GM12878 (cell line): ENCODE data around the gene TM4SF18. TPM values are rescaled to one million over a fixed set of nuclear protein-coding genes. Genes with fewer than 3 reads are reported as not detected.

Source experiments
- ATAC-seq: fragments of 200-7000 bp; cut with Tn5 transposase; 3 replicates; pipeline ENCODE4 v1.9.1; 2020; ENCODE audit warnings: mild to moderate bottlenecking, moderate library complexity
- BruUV-seq: library from RNA; stranded (reverse); fragments of 400-500 nt; replicated peaks from 2 replicates; lab custom pipeline; 2021; lab: Mats Ljungman, UMichigan
- CTCF ChIA-PET: fragments of 300-600 bp; sonication (Branson Sonifier 250); formaldehyde crosslinking; extraction: SDS; loops from one replicate; lab custom pipeline; 2021; ENCODE audit warnings: inconsistent platforms; lab: Yijun Ruan, JAX
- POLR2A ChIA-PET: fragments of 350-600 bp; formaldehyde crosslinking; extraction: SDS; loops from one replicate; lab custom pipeline; 2021; ENCODE audit warnings: inconsistent platforms; lab: Charles Lee
- RAD21 ChIA-PET: fragments of 300-600 bp; sonication (Branson Sonifier 250); formaldehyde crosslinking; loops from one replicate; lab custom pipeline; 2023; ENCODE audit warnings: antibody characterized with exemption; ENCODE audit not compliant: unreplicated experiment; lab: Charles Lee
- SMC1A ChIA-PET: fragments of 300-600 bp; sonication (Branson Sonifier 250); formaldehyde crosslinking; loops from one replicate; lab custom pipeline; 2023; ENCODE audit not compliant: unreplicated experiment, uncharacterized antibody; lab: Charles Lee
- DNase-seq: peaks from one replicate; pipeline ENCODE4 v3.0.0-alpha.2; 2011; ENCODE audit warnings: low read depth, low spot score
- FAIRE-seq: peaks from 3 replicates; lab custom pipeline; 2011; peaks lifted over from hg19 to GRCh38; lab: Jason Lieb, UNC
- H2AFZ ChIP-seq: 2 replicates; pipeline ENCODE4 v1.6.0; 2011; ENCODE audit warnings: low read depth, low read length, control low read depth; ENCODE audit not compliant: control insufficient read depth
- H3K27ac ChIP-seq: 2 replicates; pipeline ENCODE4 v1.5.1; 2011; ENCODE audit warnings: control low read depth; ENCODE audit not compliant: control insufficient read depth, insufficient read depth
- H3K27me3 ChIP-seq, 2 experiments: replicated peaks in 1 of 2; 2 replicates each; pipeline versions ENCODE4 v1.6.0 to v1.6.1; 2011; ENCODE audit warnings: low read length in 1 of 2; ENCODE audit not compliant: control insufficient read depth in 2 of 2, insufficient read depth in 2 of 2
- H3K36me3 ChIP-seq, 2 experiments: 2 replicates each; pipeline ENCODE4 v1.5.1; 2011; ENCODE audit warnings: low read length in 1 of 2; ENCODE audit not compliant: control insufficient read depth in 2 of 2, insufficient read depth in 2 of 2
- H3K4me1 ChIP-seq: 2 replicates; pipeline ENCODE4 v1.6.1; 2011; ENCODE audit warnings: mild to moderate bottlenecking, low read length, moderate library complexity, mixed read lengths; ENCODE audit not compliant: control insufficient read depth, insufficient read depth
- H3K4me2 ChIP-seq: 2 replicates; pipeline ENCODE4 v1.6.0; 2011; ENCODE audit warnings: control low read depth; ENCODE audit not compliant: control insufficient read depth, insufficient read depth
- H3K4me3 ChIP-seq: fragments of 200-600 bp; sonication (generic); 2 replicates; pipeline ENCODE4 v1.5.1; 2016
- H3K79me2 ChIP-seq: 2 replicates; pipeline ENCODE4 v1.6.0; 2011; ENCODE audit warnings: low read length; ENCODE audit not compliant: control insufficient read depth, insufficient read depth
- H3K9ac ChIP-seq: 2 replicates; pipeline ENCODE4 v1.8.0; 2011; ENCODE audit warnings: low read length, control low read depth, mixed read lengths; ENCODE audit not compliant: control insufficient read depth, insufficient read depth
- H3K9me3 ChIP-seq: replicated peaks from 3 replicates; pipeline ENCODE4 v1.5.1; 2011; ENCODE audit warnings: mild to moderate bottlenecking, low read length; ENCODE audit not compliant: control insufficient read depth, insufficient read depth
- H4K20me1 ChIP-seq: 2 replicates; pipeline ENCODE4 v1.6.0; 2011; ENCODE audit not compliant: control insufficient read depth, insufficient read depth
- CBFB ChIP-seq: IDR thresholded peaks from 2 replicates; pipeline ENCODE4 v1.6.1; 2016; ENCODE audit warnings: antibody characterized with exemption, low read depth
- EED ChIP-seq: sonication (generic); IDR thresholded peaks from 2 replicates; pipeline ENCODE4 v1.6.1; 2016; ENCODE audit warnings: antibody characterized with exemption, low read depth
- GABPA ChIP-seq: IDR thresholded peaks from 2 replicates; pipeline ENCODE4 v1.6.1; 2014; ENCODE audit warnings: antibody characterized with exemption, low read depth, mild to moderate bottlenecking, inconsistent platforms
- JUND ChIP-seq: IDR thresholded peaks from 2 replicates; pipeline ENCODE4 v1.6.1; 2012; ENCODE audit warnings: low read depth, mild to moderate bottlenecking, low read length, improper control_type of control experiment, moderate library complexity
- NRF1 ChIP-seq: conservative IDR thresholded peaks from 2 replicates; pipeline ENCODE4 v1.6.1; 2011; ENCODE audit warnings: mild to moderate bottlenecking, low read depth, low read length, improper control_type of control experiment
- PAX8 ChIP-seq: fragments of 450-650 bp; IDR thresholded peaks from 2 replicates; pipeline ENCODE4 v1.6.1; 2017; ENCODE audit warnings: mild to moderate bottlenecking, moderate library complexity
- POLR2A ChIP-seq: IDR thresholded peaks from 2 replicates; pipeline ENCODE4 v1.6.1; 2011; ENCODE audit warnings: low read depth, mild to moderate bottlenecking, low read length
- RAD51 ChIP-seq: fragments of 450-650 bp; IDR thresholded peaks from 2 replicates; pipeline ENCODE4 v1.6.1; 2016; ENCODE audit warnings: moderate library complexity, mild to moderate bottlenecking, inconsistent platforms
- SMAD5 ChIP-seq: IDR thresholded peaks from 2 replicates; pipeline ENCODE4 v1.6.1; 2016; ENCODE audit warnings: antibody characterized with exemption, low read depth
- STAT3 ChIP-seq: IDR thresholded peaks from 2 replicates; pipeline ENCODE4 v1.6.1; 2011; ENCODE audit warnings: low read depth, low read length, improper control_type of control experiment
- TARDBP ChIP-seq: IDR thresholded peaks from 2 replicates; pipeline ENCODE4 v1.6.1; 2016; ENCODE audit warnings: borderline replicate concordance
- WRNIP1 ChIP-seq: IDR thresholded peaks from 2 replicates; pipeline ENCODE4 v1.6.1; 2011; ENCODE audit warnings: low read depth, low read length, improper control_type of control experiment, borderline replicate concordance
- ZNF207 ChIP-seq: fragments of 450-650 bp; IDR thresholded peaks from 2 replicates; pipeline ENCODE4 v1.6.1; 2014; ENCODE audit warnings: antibody characterized with exemption, mild to moderate bottlenecking, borderline replicate concordance
- ZZZ3 ChIP-seq: IDR thresholded peaks from 2 replicates; pipeline ENCODE4 v1.6.1; 2011; ENCODE audit warnings: low read depth; ENCODE audit not compliant: control insufficient read depth, insufficient read length
- WGBS: methylation state at CpG from one replicate; pipeline ENCODE4 v1.1.6; 2016; ENCODE audit warnings: low lambda C conversion rate; ENCODE audit not compliant: insufficient replicate concordance, insufficient coverage; ENCODE audit errors: missing lambda C conversion rate; 5-methylcytosine and 5-hydroxymethylcytosine counted together
- in situ Hi-C: fragments of 300-500 bp; cut with MboI; formaldehyde crosslinking; loops from 9 replicates; pipeline ENCODE4 v1.14.3; 2018; ENCODE audit warnings: mixed read lengths
- intact Hi-C: fragments of 100-400 bp; cut with micrococcal nuclease; formaldehyde crosslinking; loops from one replicate; pipeline ENCODE4 v1.14.2; 2022; ENCODE audit not compliant: unreplicated experiment
- polyA plus RNA-seq, 11 experiments: library from polyadenylated mRNA; depleted of rRNA in 4 of 11; unstranded in 6 of 11; stranded (reverse) in 5 of 11; fragments of >200 nt; fragmentation: Nextera tagmentation in 4 of 11; fragmentation: Illumina TruSeq in 1 of 11; extraction: Ambion mirVana in 4 of 11; extraction: Trizol in 1 of 11; gene quantifications; 1 replicate in 1 of 11; 2 replicates in 10 of 11; pipeline versions ENCODE4 v1.2.1 to v1.2.3, GENCODE V29; 2011 to 2016; ENCODE audit warnings: inconsistent platforms in 2 of 11, missing spikeins in 2 of 11, low read depth in 1 of 11
- total RNA-seq, 4 experiments: library from RNA; depleted of rRNA in 3 of 4; stranded (reverse); fragments of >200 nt in 3 of 4; fragmentation: Illumina TruSeq in 1 of 4; extraction: Trizol in 1 of 4; gene quantifications; 2 replicates each; pipeline versions ENCODE4 v1.2.1 to v1.2.3, GENCODE V29; 2013 to 2021
- TF ChIP-seq, protein P1 (sequence below): IDR thresholded peaks from 2 replicates; pipeline ENCODE4 v1.6.1; 2011; ENCODE audit warnings: low read depth, mild to moderate bottlenecking, low read length, moderate library complexity, borderline replicate concordance; ENCODE audit errors: extremely low read depth
- TF ChIP-seq, protein P2 (sequence below): fragments of 450-650 bp; IDR thresholded peaks from 2 replicates; pipeline ENCODE4 v1.6.1; 2014; ENCODE audit warnings: mild to moderate bottlenecking
- TF ChIP-seq, protein P3 (sequence below), 3 experiments: IDR thresholded peaks in 2 of 3; conservative IDR thresholded peaks in 1 of 3; 2 replicates each; pipeline ENCODE4 v1.5.1; 2011; ENCODE audit warnings: low read depth in 3 of 3, low read length in 3 of 3, mild to moderate bottlenecking in 3 of 3, control low read depth in 2 of 3, moderate library complexity in 2 of 3, inconsistent platforms in 1 of 3, mixed read lengths in 1 of 3; ENCODE audit not compliant: control insufficient read depth in 2 of 3, insufficient read depth in 1 of 3; ENCODE audit errors: extremely low read depth in 1 of 3
- TF ChIP-seq, protein P4 (sequence below): fragments of 450-650 bp; IDR thresholded peaks from 2 replicates; pipeline ENCODE4 v1.6.1; 2017; ENCODE audit warnings: mild to moderate bottlenecking, low read depth, inconsistent platforms; ENCODE audit not compliant: poor library complexity, severe bottlenecking

TM4SF18 gene
- total and polyA plus RNA-seq, 10 of the 15 experiments (the other 5 are each of a cell fraction or from before 2014, with no cell fraction given), result 0.01 TPM; not detected in 9

DNA sequence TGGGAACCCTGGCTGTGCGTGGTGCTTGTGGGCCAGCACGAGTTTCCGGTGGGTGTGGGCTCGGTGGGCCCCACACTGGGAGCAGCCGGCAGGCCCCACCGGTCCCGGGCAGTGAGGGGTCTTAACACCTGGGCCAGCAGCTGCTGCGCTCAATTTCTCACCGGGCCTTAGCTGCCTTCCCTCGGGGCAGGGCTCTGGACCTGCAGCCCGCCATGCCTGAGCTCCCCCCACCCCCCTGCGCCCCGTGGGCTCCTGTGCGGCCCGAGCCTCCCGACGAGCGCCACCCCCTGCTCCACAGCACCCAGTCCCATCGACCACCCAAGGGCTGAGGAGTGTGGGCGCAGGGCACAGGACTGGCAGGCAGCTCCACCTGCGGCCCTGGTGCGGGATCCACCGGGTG, 49.4 kb downstream of the TM4SF18 start (continued):
- TF ChIP-seq JUND, result no peak

DNA sequence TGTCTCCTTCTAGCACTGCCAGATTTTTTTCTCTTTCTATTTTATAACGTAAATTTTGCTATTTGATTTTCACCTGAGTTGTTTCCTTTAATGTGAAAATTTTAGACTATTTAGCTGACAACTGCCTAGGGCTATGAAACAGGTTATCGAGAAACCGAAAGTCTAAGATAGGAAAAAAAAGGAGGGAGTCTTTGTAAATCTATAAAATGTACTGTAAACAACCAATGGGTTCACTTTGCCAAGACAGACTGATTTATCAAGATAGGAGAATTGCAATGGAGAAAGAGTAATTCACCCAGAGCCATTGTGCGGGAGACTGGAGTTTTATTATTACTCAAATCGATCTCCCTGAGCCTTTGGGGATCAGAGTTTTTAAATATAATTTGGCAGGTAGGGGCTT, 50.0 kb downstream of the TM4SF18 start:
- CTCF ChIA-PET, result no interaction called here
- Histone ChIP-seq H3K36me3 (no peaks in the 10 kb centered on the region), H3K4me1 (no peaks in the 10 kb centered on the region), H3K9ac (no peak overlapping the region), H3K9me3 (no peaks in the 10 kb centered on the region), H3K79me2 (no peaks in the 10 kb centered on the region), H3K27me3 (no peaks in the 10 kb centered on the region), H4K20me1 (no peaks in the 10 kb centered on the region), H3K4me3 (no peak overlapping the region), H3K4me2 (no peak overlapping the region), H2AFZ (no peak overlapping the region), H3K27ac (no peak overlapping the region)
- no peak for TF ChIP-seq GABPA
- TF ChIP-seq, protein P1, sequence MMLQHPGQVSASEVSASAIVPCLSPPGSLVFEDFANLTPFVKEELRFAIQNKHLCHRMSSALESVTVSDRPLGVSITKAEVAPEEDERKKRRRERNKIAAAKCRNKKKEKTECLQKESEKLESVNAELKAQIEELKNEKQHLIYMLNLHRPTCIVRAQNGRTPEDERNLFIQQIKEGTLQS, result no peak
- no peak for TF ChIP-seq STAT3
- no peak for TF ChIP-seq PAX8
- TF ChIP-seq POLR2A, result no peak
- TF ChIP-seq SMAD5, result no peak
- TF ChIP-seq CBFB, result no peak
- no peak for TF ChIP-seq NRF1
- no peak for TF ChIP-seq WRNIP1
- TF ChIP-seq JUND, result no peak
- no peak for TF ChIP-seq ZNF207
- TF ChIP-seq, protein P2, sequence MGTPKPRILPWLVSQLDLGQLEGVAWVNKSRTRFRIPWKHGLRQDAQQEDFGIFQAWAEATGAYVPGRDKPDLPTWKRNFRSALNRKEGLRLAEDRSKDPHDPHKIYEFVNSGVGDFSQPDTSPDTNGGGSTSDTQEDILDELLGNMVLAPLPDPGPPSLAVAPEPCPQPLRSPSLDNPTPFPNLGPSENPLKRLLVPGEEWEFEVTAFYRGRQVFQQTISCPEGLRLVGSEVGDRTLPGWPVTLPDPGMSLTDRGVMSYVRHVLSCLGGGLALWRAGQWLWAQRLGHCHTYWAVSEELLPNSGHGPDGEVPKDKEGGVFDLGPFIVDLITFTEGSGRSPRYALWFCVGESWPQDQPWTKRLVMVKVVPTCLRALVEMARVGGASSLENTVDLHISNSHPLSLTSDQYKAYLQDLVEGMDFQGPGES, result no peak
- TF ChIP-seq RAD51, result no peak
- TF ChIP-seq TARDBP, result no peak
- TF ChIP-seq, protein P3, sequence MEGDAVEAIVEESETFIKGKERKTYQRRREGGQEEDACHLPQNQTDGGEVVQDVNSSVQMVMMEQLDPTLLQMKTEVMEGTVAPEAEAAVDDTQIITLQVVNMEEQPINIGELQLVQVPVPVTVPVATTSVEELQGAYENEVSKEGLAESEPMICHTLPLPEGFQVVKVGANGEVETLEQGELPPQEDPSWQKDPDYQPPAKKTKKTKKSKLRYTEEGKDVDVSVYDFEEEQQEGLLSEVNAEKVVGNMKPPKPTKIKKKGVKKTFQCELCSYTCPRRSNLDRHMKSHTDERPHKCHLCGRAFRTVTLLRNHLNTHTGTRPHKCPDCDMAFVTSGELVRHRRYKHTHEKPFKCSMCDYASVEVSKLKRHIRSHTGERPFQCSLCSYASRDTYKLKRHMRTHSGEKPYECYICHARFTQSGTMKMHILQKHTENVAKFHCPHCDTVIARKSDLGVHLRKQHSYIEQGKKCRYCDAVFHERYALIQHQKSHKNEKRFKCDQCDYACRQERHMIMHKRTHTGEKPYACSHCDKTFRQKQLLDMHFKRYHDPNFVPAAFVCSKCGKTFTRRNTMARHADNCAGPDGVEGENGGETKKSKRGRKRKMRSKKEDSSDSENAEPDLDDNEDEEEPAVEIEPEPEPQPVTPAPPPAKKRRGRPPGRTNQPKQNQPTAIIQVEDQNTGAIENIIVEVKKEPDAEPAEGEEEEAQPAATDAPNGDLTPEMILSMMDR (IDR thresholded peaks at IDR 0.05 in 2 of 3, conservative IDR thresholded peaks at IDR 0.05 in 1 of 3; ENCODE audit: control insufficient read depth in 2 of 3, extremely low read depth in 1 of 3, insufficient read depth in 1 of 3, low read depth in 3 of 3, low read length in 3 of 3), result no peak
- no peak for TF ChIP-seq ZZZ3
- TF ChIP-seq EED, result no peak
- TF ChIP-seq, protein P4, sequence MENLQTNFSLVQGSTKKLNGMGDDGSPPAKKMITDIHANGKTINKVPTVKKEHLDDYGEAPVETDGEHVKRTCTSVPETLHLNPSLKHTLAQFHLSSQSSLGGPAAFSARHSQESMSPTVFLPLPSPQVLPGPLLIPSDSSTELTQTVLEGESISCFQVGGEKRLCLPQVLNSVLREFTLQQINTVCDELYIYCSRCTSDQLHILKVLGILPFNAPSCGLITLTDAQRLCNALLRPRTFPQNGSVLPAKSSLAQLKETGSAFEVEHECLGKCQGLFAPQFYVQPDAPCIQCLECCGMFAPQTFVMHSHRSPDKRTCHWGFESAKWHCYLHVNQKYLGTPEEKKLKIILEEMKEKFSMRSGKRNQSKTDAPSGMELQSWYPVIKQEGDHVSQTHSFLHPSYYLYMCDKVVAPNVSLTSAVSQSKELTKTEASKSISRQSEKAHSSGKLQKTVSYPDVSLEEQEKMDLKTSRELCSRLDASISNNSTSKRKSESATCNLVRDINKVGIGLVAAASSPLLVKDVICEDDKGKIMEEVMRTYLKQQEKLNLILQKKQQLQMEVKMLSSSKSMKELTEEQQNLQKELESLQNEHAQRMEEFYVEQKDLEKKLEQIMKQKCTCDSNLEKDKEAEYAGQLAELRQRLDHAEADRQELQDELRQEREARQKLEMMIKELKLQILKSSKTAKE, result no peak
- intact Hi-C loops, result no loop called here
- RAD21 ChIA-PET, result interaction anchor here (0.5 kb wide), 1 partner anchor 12 kb away, joined by 3 read pairs; no protein-coding TSS in a partner anchor
- 59% methylated on average over 5 of the region's 5 CpGs for WGBS
- no peak for DNase-seq
- POLR2A ChIA-PET, result no interaction called here
- ATAC-seq, result no peak
- FAIRE-seq, result no peak
- SMC1A ChIA-PET, result interaction anchor here (0.6 to 6.5 kb wide), 2 partner anchors 163 to 430 kb away, joined by 3 to 36 read pairs; no protein-coding TSS in a partner anchor
- in situ Hi-C loops, result no loop called here
- BruUV-seq, result no TSS peak
